Measurements from ENCODE around the gene CUL1.

DNA sequence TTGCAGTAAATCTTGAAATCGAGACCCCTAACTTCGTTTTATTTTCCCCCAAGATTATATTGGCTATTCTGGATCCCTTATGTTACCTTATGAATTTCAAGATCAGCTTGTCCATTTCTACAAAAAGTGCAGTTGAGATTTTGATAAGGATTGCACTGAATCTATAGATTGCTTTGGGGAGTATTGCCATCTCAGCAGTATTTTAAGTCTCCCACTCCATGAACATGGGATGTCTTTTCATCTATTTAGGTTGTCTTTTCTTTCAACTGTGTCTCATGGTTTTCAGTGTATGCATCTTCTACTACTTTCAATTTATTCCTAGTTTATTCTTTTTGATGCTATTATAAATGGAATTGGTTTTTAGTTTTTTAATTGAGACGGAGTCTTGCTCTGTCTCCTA lies 95.8 kb downstream of the CUL1 start:
- TF ChIP-seq, protein P1, sequence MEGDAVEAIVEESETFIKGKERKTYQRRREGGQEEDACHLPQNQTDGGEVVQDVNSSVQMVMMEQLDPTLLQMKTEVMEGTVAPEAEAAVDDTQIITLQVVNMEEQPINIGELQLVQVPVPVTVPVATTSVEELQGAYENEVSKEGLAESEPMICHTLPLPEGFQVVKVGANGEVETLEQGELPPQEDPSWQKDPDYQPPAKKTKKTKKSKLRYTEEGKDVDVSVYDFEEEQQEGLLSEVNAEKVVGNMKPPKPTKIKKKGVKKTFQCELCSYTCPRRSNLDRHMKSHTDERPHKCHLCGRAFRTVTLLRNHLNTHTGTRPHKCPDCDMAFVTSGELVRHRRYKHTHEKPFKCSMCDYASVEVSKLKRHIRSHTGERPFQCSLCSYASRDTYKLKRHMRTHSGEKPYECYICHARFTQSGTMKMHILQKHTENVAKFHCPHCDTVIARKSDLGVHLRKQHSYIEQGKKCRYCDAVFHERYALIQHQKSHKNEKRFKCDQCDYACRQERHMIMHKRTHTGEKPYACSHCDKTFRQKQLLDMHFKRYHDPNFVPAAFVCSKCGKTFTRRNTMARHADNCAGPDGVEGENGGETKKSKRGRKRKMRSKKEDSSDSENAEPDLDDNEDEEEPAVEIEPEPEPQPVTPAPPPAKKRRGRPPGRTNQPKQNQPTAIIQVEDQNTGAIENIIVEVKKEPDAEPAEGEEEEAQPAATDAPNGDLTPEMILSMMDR (IDR thresholded peaks at IDR 0.05): no peak
- TF ChIP-seq ZFX (IDR thresholded peaks at IDR 0.05; ENCODE audit: borderline replicate concordance): no peak
